SIG-M5 treated with dmso at 0.1 percent for 504 hours (cell line): ENCODE measurements around the gene ZDHHC11B.
A peak's percentile ranks its signal among the peaks of the same experiment; 100 is the strongest.
"Not testable (repeated sequence)": the region's sequence is repeated elsewhere in the genome, so short reads cannot be mapped to it uniquely, and the experiment has no call there.

ENCODE experiments used
- DNase-seq: peaks from one replicate; lab custom pipeline; 2025; ENCODE audit not compliant: unreplicated experiment; lab: John Stamatoyannopoulos, UW

Gene ZDHHC11B

GRCh38 chr5:784428-785177 lies at the start of gene ZDHHC11B:
ZDHHC11B (minus strand) TSS chr5:784729; CDS start chr5:766919, 17,810 bp downstream.
- DNase-seq: peak; percentile 46

GRCh38 chr5:834013-834412 lies 49.5 kb upstream of the ZDHHC11B start:
- not testable (repeated sequence) for DNase-seq

DNA sequence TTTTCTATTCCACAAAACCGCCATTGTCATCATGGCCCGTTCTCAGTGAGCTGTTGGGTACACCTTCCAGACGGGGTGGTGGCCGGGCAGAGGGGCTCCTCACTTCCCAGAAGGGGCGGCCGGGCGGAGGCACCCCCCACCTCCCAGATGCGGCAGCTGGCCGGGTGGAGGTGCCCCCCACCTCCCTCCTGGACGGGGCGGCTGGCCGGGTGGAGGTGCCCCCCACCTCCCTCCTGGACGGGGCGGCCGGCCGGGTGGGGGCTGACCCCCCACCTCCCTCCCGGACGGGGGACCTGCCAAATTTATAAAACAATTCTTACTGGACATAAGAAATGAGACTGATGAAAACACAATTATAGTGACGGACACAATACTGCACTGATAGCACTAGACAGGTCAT lies 43.7 kb upstream of the ZDHHC11B start:
- DNase-seq: not testable (repeated sequence)

- DNase-seq: peak; percentile 30
Observed at GRCh38 chr5:825544-825943, 41.0 kb upstream of the ZDHHC11B start.

DNA sequence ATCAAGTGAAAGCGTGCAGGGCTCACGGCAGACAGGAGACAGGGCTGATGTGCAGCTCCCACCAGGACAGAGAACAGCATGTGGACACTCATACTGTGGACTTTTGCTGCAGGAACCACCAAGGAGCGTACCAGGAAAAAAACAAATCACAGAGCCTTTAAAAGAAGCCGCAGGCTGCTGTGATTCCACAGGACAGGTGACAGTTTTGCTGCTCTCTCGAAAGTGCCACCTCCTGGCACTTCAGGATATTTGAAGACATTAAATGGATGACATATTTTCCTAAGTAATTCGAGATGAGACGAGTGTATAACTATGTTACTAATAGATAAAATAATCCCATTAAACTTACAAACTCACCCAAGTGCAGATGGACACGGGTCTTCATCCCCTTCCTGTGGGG lies 37.0 kb upstream of the ZDHHC11B start:
- DNase-seq: no peak

- DNase-seq: no peak
Observed at GRCh38 chr5:820245-820644, 35.7 kb upstream of the ZDHHC11B start.

GRCh38 chr5:819078-819477 lies 34.5 kb upstream of the ZDHHC11B start:
- no peak for DNase-seq

- DNase-seq: no peak
Observed at GRCh38 chr5:816176-816575, 31.6 kb upstream of the ZDHHC11B start.

DNA sequence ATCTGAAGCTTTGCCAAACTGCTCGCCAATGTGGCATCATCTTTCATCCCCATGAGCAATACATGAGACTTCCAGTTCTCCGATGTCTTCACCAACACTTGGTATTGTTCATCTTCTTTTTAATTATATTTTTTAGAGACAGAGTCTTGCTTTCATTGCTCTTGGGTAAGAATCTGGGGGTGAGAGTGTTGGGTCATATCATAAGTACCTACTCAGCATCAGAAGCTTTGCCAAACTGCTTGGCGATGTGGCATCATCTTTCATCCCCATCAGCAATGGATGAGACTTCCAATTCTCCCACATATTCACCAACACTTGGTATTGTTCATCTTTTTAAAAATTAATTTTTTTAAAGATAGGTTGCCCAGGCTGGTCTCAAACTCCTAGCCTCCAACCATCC lies 30.9 kb upstream of the ZDHHC11B start:
- no peak for DNase-seq

DNA sequence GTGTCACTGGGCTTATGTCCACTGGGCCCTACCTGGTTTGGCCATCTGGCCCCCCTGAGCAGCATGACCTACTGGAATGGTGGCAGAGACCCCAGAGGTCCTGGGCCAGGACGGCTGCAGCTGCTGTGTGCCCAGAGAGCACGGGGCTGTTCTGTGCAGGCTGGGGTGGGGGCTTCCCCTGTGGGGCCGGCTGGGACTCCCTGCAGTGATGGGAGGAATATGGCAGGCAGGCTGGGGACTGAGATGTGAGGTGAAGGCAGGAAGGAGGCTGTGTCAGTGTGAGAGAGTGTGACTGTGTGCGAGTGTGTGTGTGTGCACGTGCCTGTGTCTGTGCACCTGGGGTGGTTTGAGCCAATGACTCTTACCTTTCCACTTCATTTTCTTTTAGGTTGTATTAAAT lies 29.0 kb upstream of the ZDHHC11B start:
- DNase-seq: not testable (repeated sequence)

GRCh38 chr5:811384-811783 lies 26.9 kb upstream of the ZDHHC11B start:
- not testable (repeated sequence) for DNase-seq

- DNase-seq: not testable (repeated sequence)
Observed at GRCh38 chr5:807719-808514, 23.4 kb upstream of the ZDHHC11B start.

DNA sequence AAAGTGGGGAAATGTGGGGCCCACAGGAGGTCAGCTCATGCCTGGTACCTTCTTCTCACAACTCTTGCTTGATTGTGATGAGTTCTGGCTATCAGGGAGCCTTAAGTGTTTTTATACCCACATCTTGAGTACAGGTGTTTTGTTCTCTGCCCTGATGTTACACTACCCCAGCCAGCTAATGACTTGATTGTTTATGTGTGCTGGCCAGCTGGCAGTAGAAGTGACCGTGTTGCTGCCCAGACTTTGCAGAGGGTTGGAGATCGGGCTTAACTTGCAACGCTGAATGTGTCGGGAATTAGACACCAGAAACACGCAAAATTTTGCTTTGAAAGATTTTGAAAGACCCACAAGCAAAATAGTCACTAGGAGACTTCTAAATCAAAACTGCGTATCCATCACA lies 16.9 kb upstream of the ZDHHC11B start:
- no peak for DNase-seq

DNA sequence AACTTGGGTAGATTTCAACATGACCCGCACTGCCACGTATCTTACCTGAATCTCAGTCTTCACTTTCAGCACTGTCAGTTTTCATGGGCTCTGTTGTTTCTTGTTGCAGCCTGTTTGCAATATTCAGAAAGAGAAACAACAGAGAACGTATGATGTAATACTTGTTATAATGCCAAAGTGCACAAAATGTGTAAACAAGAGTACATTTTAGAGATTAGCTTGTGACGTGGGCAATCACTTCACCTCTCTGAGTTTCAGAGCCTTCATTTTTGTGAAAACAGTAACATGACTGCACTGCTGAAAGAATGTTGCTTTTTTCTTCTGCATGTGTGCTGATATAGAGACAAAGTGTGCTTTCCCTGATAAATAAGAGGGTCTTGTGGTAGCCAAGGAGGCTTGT lies 16.5 kb upstream of the ZDHHC11B start:
- not testable (repeated sequence) for DNase-seq

GRCh38 chr5:798505-799138 lies 14.1 kb upstream of the ZDHHC11B start:
- DNase-seq: not testable (repeated sequence)

DNA sequence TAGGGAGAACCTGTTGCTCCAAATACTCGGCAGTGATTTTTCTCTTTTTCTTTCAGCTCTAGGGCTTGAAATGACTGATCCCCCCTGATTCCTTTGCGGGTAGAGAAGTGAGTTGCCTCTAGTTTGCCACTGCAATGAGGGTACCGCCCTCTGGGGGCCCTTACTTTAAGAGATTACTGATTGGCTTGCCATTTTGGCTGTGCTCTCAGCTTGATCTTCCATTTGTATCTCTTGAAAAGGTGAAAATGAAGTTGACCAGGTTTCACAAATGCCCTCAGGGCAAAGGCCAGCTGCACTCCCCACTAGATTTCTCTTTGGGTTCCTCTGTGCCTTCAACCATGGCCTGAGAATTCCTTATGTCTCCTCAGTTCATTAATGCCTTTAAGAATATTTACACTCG lies 13.5 kb upstream of the ZDHHC11B start:
- not testable (repeated sequence) for DNase-seq

DNA sequence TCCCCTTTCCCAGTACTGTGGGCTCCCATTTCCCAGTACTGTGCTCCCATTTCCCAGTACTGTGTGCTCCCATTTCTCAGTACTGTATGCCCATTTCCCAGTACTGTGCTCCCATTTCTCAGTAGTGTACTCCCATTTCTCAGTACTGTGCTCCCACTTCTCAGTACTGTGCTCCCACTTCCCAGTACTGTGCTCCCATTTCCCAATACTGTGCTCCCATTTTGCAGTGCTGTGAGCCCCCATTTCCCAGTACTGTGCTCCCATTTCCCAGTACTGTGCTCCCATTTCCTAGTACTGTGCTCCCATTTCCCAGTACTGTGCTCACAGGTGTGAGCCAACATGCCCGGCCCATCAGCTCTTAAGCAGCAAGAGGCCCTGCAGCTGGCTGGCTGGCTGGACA lies 11.3 kb upstream of the ZDHHC11B start:
- DNase-seq: not testable (repeated sequence)

GRCh38 chr5:794948-795347 lies 10.4 kb upstream of the ZDHHC11B start:
- not testable (repeated sequence) for DNase-seq

GRCh38 chr5:788703-789102 lies 4.2 kb upstream of the ZDHHC11B start:
- not testable (repeated sequence) for DNase-seq

DNA sequence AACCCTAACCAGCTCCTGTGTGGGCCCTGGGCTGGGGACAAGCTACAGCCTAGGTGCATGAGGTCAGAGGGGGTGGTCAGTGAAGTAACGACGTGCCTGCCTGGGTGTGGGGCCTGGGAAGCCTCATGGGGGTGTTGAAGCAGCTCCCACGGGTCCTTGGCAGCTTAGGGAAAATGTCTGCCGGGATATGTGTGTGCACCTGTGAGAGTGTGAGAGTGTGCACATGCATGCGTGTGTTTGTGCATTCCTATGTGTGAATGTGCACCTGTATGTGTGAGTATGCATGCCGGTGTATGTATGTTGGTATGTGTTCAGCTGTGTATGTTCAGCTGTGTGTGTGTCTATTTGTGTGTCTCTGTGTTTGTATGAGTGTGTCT lies 3.3 kb upstream of the ZDHHC11B start:
- not testable (repeated sequence) for DNase-seq

DNA sequence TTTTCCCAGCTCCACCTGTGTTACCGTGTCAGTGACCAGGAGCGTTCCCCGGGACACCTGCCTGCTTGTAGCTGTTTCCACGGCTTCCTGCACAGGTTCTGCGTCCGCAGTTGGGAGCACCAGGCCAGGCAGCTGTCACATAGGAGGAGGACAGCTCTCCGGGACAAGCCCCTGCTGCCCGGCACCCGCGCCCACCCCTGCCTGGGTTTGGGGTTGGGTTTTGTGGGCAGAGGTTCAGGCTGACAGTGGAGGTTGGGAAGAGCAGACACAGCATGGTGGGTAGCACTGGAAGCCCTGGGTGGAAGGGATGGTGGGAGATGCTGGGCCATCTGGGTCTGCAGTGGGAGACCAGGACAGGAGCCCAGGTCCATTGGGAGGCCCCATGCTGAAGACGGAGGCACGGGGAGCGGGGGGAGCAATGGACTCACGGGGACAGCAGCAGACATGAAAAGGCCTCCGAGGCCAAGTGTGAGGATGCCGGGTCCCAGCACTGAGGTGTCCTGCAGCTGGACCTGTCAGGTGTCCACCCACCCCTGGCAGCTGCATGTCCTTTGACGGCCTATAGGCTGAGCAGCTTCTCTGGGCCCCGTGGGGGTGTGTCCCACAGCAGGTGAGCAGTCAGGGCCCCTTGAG lies 2.8 kb upstream of the ZDHHC11B start:
- not testable (repeated sequence) for DNase-seq
